Heart left ventricle (tissue), 16 donors: Measurements from ENCODE around the gene CHAT. TPM values are rescaled to one million over a fixed set of nuclear protein-coding genes. Genes with fewer than 3 reads are reported as not detected.

ENCODE experiments used
- ATAC-seq, 4 donors: fragments of 200-7000 bp; cut with Tn5 transposase; one replicate each; pipeline ENCODE4 v1.9.1; 2020 to 2022; ENCODE audit warnings: moderate library complexity in 4 of 4, mild to moderate bottlenecking in 3 of 4, moderate number of reproducible peaks in 1 of 4
- DNase-seq, 5 donors: peaks; one replicate each; pipeline ENCODE4 v3.0.0-alpha.2; 2020
- H3K27ac ChIP-seq, 12 donors: fragments of 200-600 bp; sonication (generic) in 4 of 12; one replicate each; pipeline versions ENCODE4 v1.5.0 to v1.8.0; 2016 to 2022; ENCODE audit warnings: mild to moderate bottlenecking in 2 of 12
- H3K27me3 ChIP-seq, 9 donors: fragments of 200-600 bp; sonication (generic) in 2 of 9; one replicate each; pipeline versions ENCODE4 v1.5.1 to v1.8.0; 2016 to 2022; ENCODE audit warnings: mild to moderate bottlenecking in 3 of 9
- H3K36me3 ChIP-seq, 9 donors: fragments of 200-600 bp; sonication (generic) in 2 of 9; one replicate each; pipeline versions ENCODE4 v1.5.0 to v1.8.0; 2018 to 2022; ENCODE audit warnings: mild to moderate bottlenecking in 2 of 9
- H3K4me1 ChIP-seq, 12 donors: fragments of 200-600 bp; sonication (generic) in 4 of 12; one replicate each; pipeline versions ENCODE4 v1.5.0 to v1.8.0; 2016 to 2022; ENCODE audit warnings: mild to moderate bottlenecking in 3 of 12
- H3K4me3 ChIP-seq, 12 donors: fragments of 200-600 bp; sonication (generic) in 4 of 12; one replicate each; pipeline versions ENCODE4 v1.5.0 to v1.8.0; 2017 to 2022; ENCODE audit warnings: mild to moderate bottlenecking in 9 of 12, moderate library complexity in 4 of 12
- H3K9me3 ChIP-seq, 12 donors: fragments of 200-600 bp; sonication (generic) in 4 of 12; one replicate each; pipeline versions ENCODE4 v1.5.0 to v1.8.0; 2016 to 2022; ENCODE audit warnings: mild to moderate bottlenecking in 1 of 12
- CTCF ChIP-seq, 12 donors: fragments of 200-600 bp; sonication (generic) in 4 of 12; IDR thresholded peaks; one replicate each; pipeline versions ENCODE4 v1.5.0 to v1.8.0; 2018 to 2022; ENCODE audit warnings: antibody characterized with exemption in 12 of 12, mild to moderate bottlenecking in 5 of 12
- POLR2A ChIP-seq, 2 donors: fragments of 450-650 bp; IDR thresholded peaks; one replicate each; pipeline ENCODE4 v1.6.1; 2017; ENCODE audit warnings: antibody characterized with exemption in 2 of 2, mild to moderate bottlenecking in 2 of 2, moderate library complexity in 2 of 2
- WGBS, 4 donors: extraction: QIAGEN DNeasy Blood & Tissue Kit in 2 of 4; methylation state at CpG; one replicate each; pipeline versions ENCODE4 v1.1.5 to v1.1.7; 2013 to 2018; 5-methylcytosine and 5-hydroxymethylcytosine counted together
- intact Hi-C, 10 donors: fragments of 100-400 bp; cut with DNase I; formaldehyde crosslinking; loops; one replicate each; pipeline versions ENCODE4 v1.11.1 to v1.14.2; 2022
- polyA plus RNA-seq, 2 donors: library from polyadenylated mRNA; stranded (reverse); fragments of 200-250 nt; gene quantifications; one replicate each; pipeline ENCODE4 v1.2.3, GENCODE V29; 2013
- total RNA-seq, 9 donors: library from RNA; depleted of rRNA in 2 of 9; stranded (reverse); fragments of >200 nt in 2 of 9; fragmentation: NEBNext Ultra II Directional in 3 of 9; extraction: Animal tissue kit (Norgen Biotek cat#: 25700) in 3 of 9; gene quantifications; one replicate each; pipeline versions ENCODE4 v1.1.0 to v1.2.4, GENCODE V29; 2016 to 2023
- donor health status: ischemic (EF 13 %, LVEDD 7.1; RV severe dilation, severe dysfunction).
- donor health status: healthy with polysubstance abuse.
- donor health status: DM: no; HTN: yes; CAD: no.
- donor health status: DM: no; HTN: no; CAD: no.
- donor health status: ischemic (EF 25% LVEDD 6.9; RV normal size, moderate dysfunction).
- donor health status: ischemic (EF 25% LVEDD 5.7; RV mildly dilated, moderate dysfunction).
- donor health status: healthy.
- donor health status: DM: yes; HTN: yes; CAD: no.
- donor health status: ischemic (EF 35%, LVEDD 5.7; RV mildly dilated, moderate dysfunction).
- donor health status: nonischemic (EF 11% LVEDD 7.7; RV severe dilation, severe dysfunction).
- donor health status: DM: yes; HTN: yes; CAD: no.
- donor health status: PGD.
- donor health status: ischemic (EF 29% LVEDD 5.4; RV normal size, mild dysfunction).
- donor health status: nonischemic (EF 23%, LVEDD 6.1; RV moderate dilation, normal function).

Gene CHAT
- total and polyA plus RNA-seq, 11 donors = not detected

GRCh38 chr10:49606981-49607535 lies 6.8 kb upstream of the CHAT start:
- H3K27me3 ChIP-seq = peaks cover 25 to 75% (median 49%) of the 10 kb centered on the region in 9 donors
- peaks cover 0 to 41% (median 4%) of the 10 kb centered on the region in 12 donors for H3K4me1 ChIP-seq
- ATAC-seq (peak; percentile 66 to 83 (median 75)), DNase-seq (peak; percentile 56 to 87 (median 72))
- no peak overlapping the region for H3K27ac ChIP-seq
- H3K9me3 ChIP-seq = no peaks in the 10 kb centered on the region
- intact Hi-C loops = loop anchor here in 1 of 10 donors (10.0 kb wide), 1 partner anchor 148 kb away; no protein-coding TSS in a partner anchor
- H3K4me3 ChIP-seq = no peak overlapping the region
- H3K36me3 ChIP-seq = no peaks in the 10 kb centered on the region
- no peak for TF ChIP-seq CTCF (IDR thresholded peaks at IDR 0.05)
- no peak for TF ChIP-seq POLR2A (IDR thresholded peaks at IDR 0.05)
- 1 to 3% (median 2%) methylated on average over 22 of the region's 22 CpGs for WGBS, 4 donors

GRCh38 chr10:49608166-49609005 lies 5.5 kb upstream of the CHAT start:
- no peaks in the 10 kb centered on the region for H3K36me3 ChIP-seq
- no peak overlapping the region for H3K27ac ChIP-seq
- DNase-seq = no peak
- H3K27me3 ChIP-seq = peaks cover 38 to 75% (median 62%) of the 10 kb centered on the region in 9 donors
- ATAC-seq = no peak
- intact Hi-C loops = loop anchor here in 1 of 10 donors (10.0 kb wide), 1 partner anchor 146 kb away; no protein-coding TSS in a partner anchor
- TF ChIP-seq CTCF (IDR thresholded peaks at IDR 0.05) = no peak
- TF ChIP-seq POLR2A (IDR thresholded peaks at IDR 0.05) = no peak
- 7 to 16% (median 9%) methylated on average over 13 to 14 of the region's 14 CpGs for WGBS, 4 donors
- H3K4me3 ChIP-seq = no peak overlapping the region
- no peaks in the 10 kb centered on the region for H3K9me3 ChIP-seq
- H3K4me1 ChIP-seq = peaks cover 0 to 42% (median 4%) of the 10 kb centered on the region in 12 donors

GRCh38 chr10:49609006-49609282 lies 4.9 kb upstream of the CHAT start:
- DNase-seq (no peak), ATAC-seq (no peak)
- Histone ChIP-seq H3K4me3 (no peak overlapping the region), H3K27ac (no peak overlapping the region), H3K9me3 (no peaks in the 10 kb centered on the region), H3K36me3 (no peaks in the 10 kb centered on the region), H3K27me3 (peaks cover 43 to 76% (median 68%) of the 10 kb centered on the region in 9 donors), H3K4me1 (peaks cover 0 to 42% (median 4%) of the 10 kb centered on the region in 12 donors)
- intact Hi-C loops = loop anchor here in 1 of 10 donors (10.0 kb wide), 1 partner anchor 146 kb away; no protein-coding TSS in a partner anchor
- WGBS, 4 donors = 2 to 9% (median 3%) methylated on average over 9 to 19 of the region's 19 CpGs
- TF ChIP-seq POLR2A (IDR thresholded peaks at IDR 0.05) (no peak), CTCF (IDR thresholded peaks at IDR 0.05) (no peak)
